Trophoblast cell (in vitro differentiated cells and primary cell): ENCODE measurements around the gene GABRD.

Experiments
- DNase-seq, 2 donors: peaks; one replicate each; pipeline ENCODE4 v3.0.0-alpha.2; 2016
- H2AFZ ChIP-seq: 2 replicates; pipeline ENCODE4 v1.6.1; 2013; ENCODE audit warnings: low read length, moderate library complexity, mild to moderate bottlenecking; ENCODE audit not compliant: insufficient read depth, poor library complexity
- H2AK5ac ChIP-seq: 2 replicates; pipeline ENCODE4 v1.6.1; 2013; ENCODE audit warnings: mild to moderate bottlenecking, low read length
- H2BK120ac ChIP-seq: 2 replicates; pipeline ENCODE4 v1.6.1; 2013; ENCODE audit warnings: low read length, mild to moderate bottlenecking, moderate library complexity; ENCODE audit not compliant: insufficient read depth, poor library complexity
- H2BK12ac ChIP-seq: 2 replicates; pipeline ENCODE4 v1.6.1; 2013; ENCODE audit warnings: mild to moderate bottlenecking, low read length, moderate library complexity
- H2BK5ac ChIP-seq: 2 replicates; pipeline ENCODE4 v1.6.1; 2013; ENCODE audit warnings: low read length, low read depth, moderate library complexity, mild to moderate bottlenecking; ENCODE audit not compliant: poor library complexity
- H3K14ac ChIP-seq: 2 replicates; pipeline ENCODE4 v1.6.1; 2013; ENCODE audit warnings: mild to moderate bottlenecking, low read length
- H3K18ac ChIP-seq: 2 replicates; pipeline ENCODE4 v1.6.1; 2013; ENCODE audit warnings: mild to moderate bottlenecking, low read length
- H3K23ac ChIP-seq: 2 replicates; pipeline ENCODE4 v1.6.1; 2013; ENCODE audit warnings: low read length
- H3K27ac ChIP-seq: 2 replicates; pipeline ENCODE4 v1.5.1; 2013; ENCODE audit warnings: low read depth, mild to moderate bottlenecking, inconsistent platforms, low read length, moderate library complexity
- H3K27me3 ChIP-seq: 2 replicates; pipeline ENCODE4 v1.6.1; 2013; ENCODE audit warnings: inconsistent platforms, mild to moderate bottlenecking, low read length, moderate library complexity; ENCODE audit not compliant: insufficient read depth
- H3K36me3 ChIP-seq, 2 experiments: 1 replicate in 1 of 2; 2 replicates in 1 of 2; pipeline ENCODE4 v1.6.1; 2013; ENCODE audit warnings: low read length in 2 of 2, mild to moderate bottlenecking in 2 of 2, moderate library complexity in 1 of 2; ENCODE audit not compliant: insufficient read depth in 2 of 2, control insufficient read depth in 1 of 2
- H3K4ac ChIP-seq: 2 replicates; pipeline ENCODE4 v1.6.1; 2013; ENCODE audit warnings: low read depth, mild to moderate bottlenecking, low read length, moderate library complexity
- H3K4me1 ChIP-seq, 2 experiments: 1 replicate in 1 of 2; 2 replicates in 1 of 2; pipeline ENCODE4 v1.6.1; 2013; ENCODE audit warnings: low read length in 2 of 2, mild to moderate bottlenecking in 2 of 2, moderate library complexity in 1 of 2; ENCODE audit not compliant: insufficient read depth in 2 of 2, control insufficient read depth in 1 of 2
- H3K4me2 ChIP-seq: 2 replicates; pipeline ENCODE4 v1.6.1; 2013; ENCODE audit warnings: inconsistent platforms, mild to moderate bottlenecking, low read length, moderate library complexity
- H3K4me3 ChIP-seq: 2 replicates; pipeline ENCODE4 v1.5.1; 2013; ENCODE audit warnings: mild to moderate bottlenecking, low read depth, low read length, inconsistent platforms
- H3K79me1 ChIP-seq: one replicate; pipeline ENCODE4 v1.6.1; 2013; ENCODE audit warnings: low read length
- H3K79me2 ChIP-seq: 2 replicates; pipeline ENCODE4 v1.6.1; 2013; ENCODE audit warnings: low read length, mild to moderate bottlenecking; ENCODE audit not compliant: control insufficient read depth, insufficient read depth, poor library complexity
- H3K9ac ChIP-seq: 2 replicates; pipeline ENCODE4 v1.6.1; 2013; ENCODE audit warnings: mild to moderate bottlenecking, low read length
- H3K9me3 ChIP-seq: 2 replicates; pipeline ENCODE4 v1.6.1; 2013; ENCODE audit warnings: low read depth, mild to moderate bottlenecking, control low read depth, inconsistent platforms, low read length; ENCODE audit not compliant: insufficient read depth
- H4K12ac ChIP-seq: 2 replicates; pipeline ENCODE4 v1.6.1; 2013; ENCODE audit warnings: low read depth, mild to moderate bottlenecking, low read length, moderate library complexity
- H4K8ac ChIP-seq: 2 replicates; pipeline ENCODE4 v1.6.1; 2013; ENCODE audit warnings: low read depth, mild to moderate bottlenecking, low read length, moderate library complexity
- H4K91ac ChIP-seq: one replicate; pipeline ENCODE4 v1.6.1; 2013; ENCODE audit warnings: low read depth, mild to moderate bottlenecking, low read length, moderate library complexity
- WGBS: extraction: QIAGEN DNeasy Blood & Tissue Kit; methylation state at CpG from one replicate; pipeline ENCODE4 v1.1.7; 2013; ENCODE audit warnings: missing lambda C conversion rate; ENCODE audit not compliant: insufficient read length, insufficient coverage; ENCODE audit errors: extremely low coverage; 5-methylcytosine and 5-hydroxymethylcytosine counted together

The GABRD gene

DNA sequence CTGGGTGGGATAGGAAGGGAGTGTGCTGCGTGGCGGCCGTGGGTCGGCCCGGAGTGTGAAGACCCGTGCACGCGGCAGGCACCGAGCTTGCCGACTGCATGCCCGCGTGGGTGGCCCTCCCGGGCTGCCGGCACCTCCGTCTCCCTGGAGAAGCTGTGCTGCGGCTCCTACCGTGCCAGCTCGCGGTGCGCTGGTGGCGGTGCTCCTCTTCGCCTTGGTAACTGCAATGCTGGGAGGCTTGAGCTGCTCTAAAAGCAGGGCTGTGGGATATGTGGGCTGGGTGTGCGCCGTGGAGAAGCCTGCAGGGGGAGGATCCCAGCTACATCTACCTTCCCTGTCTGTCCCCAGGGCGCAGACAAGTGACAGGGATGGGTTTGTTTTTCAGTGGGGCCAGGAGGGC lies 2.4 kb downstream of the GABRD start:
- no peak overlapping the region for H3K4me2 ChIP-seq
- no peak overlapping the region for H3K9ac ChIP-seq
- H3K4me3 ChIP-seq: no peak overlapping the region
- H3K4me1 ChIP-seq: no peaks in the 10 kb centered on the region
- no peak overlapping the region for H3K18ac ChIP-seq
- H3K79me2 ChIP-seq: no peaks in the 10 kb centered on the region
- no CpG with 5 or more reads among the region's 25 CpGs for WGBS
- H3K27me3 ChIP-seq: peaks cover 28% of the 10 kb centered on the region
- H3K27ac ChIP-seq: no peak overlapping the region
- no peak overlapping the region for H3K23ac ChIP-seq
- H2BK120ac ChIP-seq: no peak overlapping the region
- H3K9me3 ChIP-seq: no peaks in the 10 kb centered on the region
- H2AK5ac ChIP-seq: no peak overlapping the region
- no peak overlapping the region for H2BK12ac ChIP-seq
- H4K91ac ChIP-seq: no peak overlapping the region
- DNase-seq: peak in 1 of 2 donors; percentile 13
- H4K12ac ChIP-seq: no peak overlapping the region
- no peaks in the 10 kb centered on the region for H3K79me1 ChIP-seq
- H4K8ac ChIP-seq: no peak overlapping the region
- no peak overlapping the region for H3K4ac ChIP-seq
- H2BK5ac ChIP-seq: no peak overlapping the region
- no peak overlapping the region for H3K14ac ChIP-seq
- no peak overlapping the region for H2AFZ ChIP-seq
- H3K36me3 ChIP-seq: no peaks in the 10 kb centered on the region

DNA sequence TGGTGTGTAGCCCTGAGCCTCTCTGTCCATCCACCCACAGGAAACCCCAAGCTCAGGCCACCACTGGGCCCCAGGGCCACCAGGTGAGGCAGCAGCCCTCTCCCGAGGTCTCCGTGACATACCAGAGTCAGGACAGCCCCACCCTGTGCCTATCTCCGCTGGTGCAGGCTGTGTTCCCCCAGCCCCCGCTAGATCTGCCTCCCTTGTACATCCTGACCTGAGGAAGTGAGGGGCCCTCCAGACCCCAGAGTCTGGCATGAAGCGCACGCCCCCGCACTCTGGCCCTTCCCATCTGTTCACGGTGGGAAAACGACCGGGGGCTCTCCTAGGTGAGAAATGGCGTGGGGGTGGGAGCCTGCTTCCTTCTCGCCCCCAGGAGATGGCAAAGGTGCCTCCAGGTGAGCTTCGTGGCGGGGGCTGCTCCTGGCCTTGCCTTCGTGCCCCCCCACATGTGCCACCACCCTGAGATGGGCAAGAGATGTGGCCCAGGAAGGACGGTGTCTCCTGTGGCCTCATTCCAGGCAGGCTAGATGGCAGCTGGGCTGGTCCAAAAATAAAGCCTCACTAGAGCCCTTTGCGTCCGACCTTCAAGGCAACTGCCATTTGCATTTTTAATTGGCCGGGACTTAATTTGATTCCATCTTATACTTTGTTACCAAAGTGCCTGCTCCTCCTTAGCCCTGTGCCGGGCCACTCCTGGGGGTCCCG lies 3.1 kb downstream of the GABRD start:
- Histone ChIP-seq H2BK120ac (no peak overlapping the region), H4K8ac (no peak overlapping the region), H4K12ac (no peak overlapping the region), H3K9me3 (no peaks in the 10 kb centered on the region), H3K18ac (no peak overlapping the region), H3K27me3 (peaks cover 28% of the 10 kb centered on the region), H3K4me3 (no peak overlapping the region), H3K4me1 (no peaks in the 10 kb centered on the region), H3K79me2 (no peaks in the 10 kb centered on the region), H3K23ac (no peak overlapping the region), H2AFZ (no peak overlapping the region), H3K14ac (no peak overlapping the region), H3K79me1 (no peaks in the 10 kb centered on the region), H2AK5ac (no peak overlapping the region), H3K4me2 (no peak overlapping the region), H2BK5ac (no peak overlapping the region), H3K36me3 (no peaks in the 10 kb centered on the region), H3K27ac (no peak overlapping the region), H4K91ac (no peak overlapping the region), H2BK12ac (no peak overlapping the region), H3K4ac (no peak overlapping the region), H3K9ac (no peak overlapping the region)
- DNase-seq: no peak
- no CpG with 5 or more reads among the region's 21 CpGs for WGBS

DNA sequence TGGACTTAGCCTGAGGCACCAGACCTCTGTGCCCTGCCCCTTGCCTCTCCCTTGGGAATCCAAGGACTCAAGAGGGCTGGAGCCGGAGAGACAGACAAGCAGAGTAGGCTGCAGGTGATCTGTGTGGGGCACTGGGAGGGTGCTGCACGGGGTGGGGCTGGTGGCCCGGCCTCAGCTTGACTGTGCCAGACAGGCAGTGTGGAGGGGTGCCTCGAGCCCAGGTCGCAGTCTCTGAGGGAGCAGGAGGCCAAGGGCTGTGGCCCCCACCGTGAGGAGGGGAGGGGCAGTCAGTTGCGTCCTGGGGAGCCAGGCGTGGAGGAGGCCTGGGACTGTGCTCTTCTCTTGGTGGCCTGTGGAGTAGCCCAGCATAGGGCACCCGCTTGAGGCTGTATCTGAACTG lies 4.0 kb downstream of the GABRD start:
- no peak overlapping the region for H3K9ac ChIP-seq
- WGBS: no CpG with 5 or more reads among the region's 9 CpGs
- H2AFZ ChIP-seq: no peak overlapping the region
- H4K12ac ChIP-seq: no peak overlapping the region
- H3K36me3 ChIP-seq: no peaks in the 10 kb centered on the region
- no peak overlapping the region for H4K8ac ChIP-seq
- H3K27ac ChIP-seq: no peak overlapping the region
- no peak overlapping the region for H3K18ac ChIP-seq
- H2BK5ac ChIP-seq: no peak overlapping the region
- no peak overlapping the region for H3K4ac ChIP-seq
- no peak overlapping the region for H4K91ac ChIP-seq
- no peak overlapping the region for H3K23ac ChIP-seq
- H3K79me1 ChIP-seq: no peaks in the 10 kb centered on the region
- no peak overlapping the region for H3K14ac ChIP-seq
- H3K27me3 ChIP-seq: peaks cover 25% of the 10 kb centered on the region
- H3K79me2 ChIP-seq: no peaks in the 10 kb centered on the region
- H2BK120ac ChIP-seq: no peak overlapping the region
- H3K4me3 ChIP-seq: no peak overlapping the region
- DNase-seq: no peak
- no peak overlapping the region for H3K4me2 ChIP-seq
- H2AK5ac ChIP-seq: no peak overlapping the region
- H2BK12ac ChIP-seq: no peak overlapping the region
- H3K4me1 ChIP-seq: no peaks in the 10 kb centered on the region
- H3K9me3 ChIP-seq: peaks cover 1% of the 10 kb centered on the region

DNA sequence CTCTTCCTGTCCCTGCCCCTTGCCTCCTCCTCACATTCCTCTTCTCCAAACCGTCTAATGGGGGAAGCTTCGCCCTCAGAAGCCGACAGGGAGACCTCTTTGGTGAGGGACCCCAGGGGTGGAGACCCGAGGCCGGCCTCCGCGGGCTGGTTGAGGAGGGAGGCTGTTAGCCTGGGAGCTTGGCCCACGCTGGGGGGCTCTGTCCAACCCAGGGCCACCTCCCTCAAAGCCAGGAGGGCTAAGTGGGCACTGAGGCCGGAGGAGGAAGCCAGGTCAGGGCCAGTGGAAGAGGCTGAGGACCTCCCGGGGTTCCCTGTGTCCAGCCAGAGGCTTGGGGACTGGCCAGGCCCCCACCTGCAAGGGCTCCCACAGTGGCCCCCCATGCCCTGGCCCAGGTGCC lies 5.3 kb downstream of the GABRD start:
- H4K12ac ChIP-seq: no peak overlapping the region
- no peak overlapping the region for H2BK120ac ChIP-seq
- no peak overlapping the region for H2AFZ ChIP-seq
- H3K23ac ChIP-seq: no peak overlapping the region
- no peaks in the 10 kb centered on the region for H3K79me1 ChIP-seq
- H3K14ac ChIP-seq: no peak overlapping the region
- no peak overlapping the region for H3K4me3 ChIP-seq
- H3K4me1 ChIP-seq: no peaks in the 10 kb centered on the region
- H3K18ac ChIP-seq: no peak overlapping the region
- H3K36me3 ChIP-seq: no peaks in the 10 kb centered on the region
- no peak overlapping the region for H4K91ac ChIP-seq
- no peak overlapping the region for H2BK5ac ChIP-seq
- DNase-seq: no peak
- peaks cover 1% of the 10 kb centered on the region for H3K9me3 ChIP-seq
- H2AK5ac ChIP-seq: no peak overlapping the region
- H3K27me3 ChIP-seq: peaks cover 15% of the 10 kb centered on the region
- H3K27ac ChIP-seq: no peak overlapping the region
- no peak overlapping the region for H4K8ac ChIP-seq
- H2BK12ac ChIP-seq: no peak overlapping the region
- WGBS: no CpG with 5 or more reads among the region's 10 CpGs
- no peak overlapping the region for H3K9ac ChIP-seq
- H3K4me2 ChIP-seq: no peak overlapping the region
- H3K79me2 ChIP-seq: no peaks in the 10 kb centered on the region
- no peak overlapping the region for H3K4ac ChIP-seq
